ENCODE data around the gene SEMG1. TPM values are rescaled to one million over a fixed set of nuclear protein-coding genes. Genes with fewer than 3 reads are reported as not detected.

The SEMG1 gene
- total RNA-seq, 1 experiment from 2014 or later, result 2.0 TPM

DNA sequence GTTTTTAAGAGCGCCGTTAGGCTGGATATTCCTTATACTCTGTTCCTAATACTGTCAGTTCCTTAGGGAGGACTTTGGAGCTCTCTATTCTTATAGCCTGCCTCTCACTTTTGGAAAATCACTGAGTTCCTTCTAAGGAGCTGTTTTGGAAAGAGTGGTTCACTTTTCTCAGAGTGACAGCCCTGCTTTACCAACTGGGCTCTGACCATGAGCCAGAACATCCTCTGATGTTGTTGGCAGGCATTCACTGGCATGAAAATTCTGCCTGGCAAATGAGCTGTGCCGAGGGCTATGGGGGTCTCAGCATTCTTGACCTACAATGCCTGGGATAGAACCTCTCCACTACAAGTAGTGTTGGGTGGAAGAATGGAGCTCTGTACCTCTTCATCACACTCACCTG, 14.9 kb upstream of the SEMG1 start:
- H2BK12ac ChIP-seq (ENCODE audit: insufficient read length, low read depth, low read length), result no peak overlapping the region
- no peak overlapping the region for H4K5ac ChIP-seq (ENCODE audit: insufficient read length, low read depth, low read length)
- no peak overlapping the region for H4K91ac ChIP-seq (ENCODE audit: insufficient read length, low read depth, low read length)
- H3K4me1 Mint-ChIP-seq, result no peaks in the 10 kb centered on the region
- no peak overlapping the region for H3K4me3 Mint-ChIP-seq
- H3K79me2 ChIP-seq (ENCODE audit: insufficient read depth, low read length), result no peaks in the 10 kb centered on the region
- no peak overlapping the region for H3K56ac ChIP-seq (ENCODE audit: insufficient read length, low read depth, low read length)
- DNase-seq, result no peak
- H3K23ac ChIP-seq (ENCODE audit: insufficient read length, low read depth, low read length), result no peak overlapping the region
- no peaks in the 10 kb centered on the region for H3K23me2 ChIP-seq (ENCODE audit: insufficient read length, low read depth, low read length, poor library complexity, severe bottlenecking)
- no peak overlapping the region for H3K4ac ChIP-seq (ENCODE audit: low read depth, low read length)
- H2AK5ac ChIP-seq (ENCODE audit: insufficient read length, low read length), result no peak overlapping the region
- H2BK5ac ChIP-seq (ENCODE audit: insufficient read length, low read length), result no peak overlapping the region
- TF ChIP-seq, protein P1, sequence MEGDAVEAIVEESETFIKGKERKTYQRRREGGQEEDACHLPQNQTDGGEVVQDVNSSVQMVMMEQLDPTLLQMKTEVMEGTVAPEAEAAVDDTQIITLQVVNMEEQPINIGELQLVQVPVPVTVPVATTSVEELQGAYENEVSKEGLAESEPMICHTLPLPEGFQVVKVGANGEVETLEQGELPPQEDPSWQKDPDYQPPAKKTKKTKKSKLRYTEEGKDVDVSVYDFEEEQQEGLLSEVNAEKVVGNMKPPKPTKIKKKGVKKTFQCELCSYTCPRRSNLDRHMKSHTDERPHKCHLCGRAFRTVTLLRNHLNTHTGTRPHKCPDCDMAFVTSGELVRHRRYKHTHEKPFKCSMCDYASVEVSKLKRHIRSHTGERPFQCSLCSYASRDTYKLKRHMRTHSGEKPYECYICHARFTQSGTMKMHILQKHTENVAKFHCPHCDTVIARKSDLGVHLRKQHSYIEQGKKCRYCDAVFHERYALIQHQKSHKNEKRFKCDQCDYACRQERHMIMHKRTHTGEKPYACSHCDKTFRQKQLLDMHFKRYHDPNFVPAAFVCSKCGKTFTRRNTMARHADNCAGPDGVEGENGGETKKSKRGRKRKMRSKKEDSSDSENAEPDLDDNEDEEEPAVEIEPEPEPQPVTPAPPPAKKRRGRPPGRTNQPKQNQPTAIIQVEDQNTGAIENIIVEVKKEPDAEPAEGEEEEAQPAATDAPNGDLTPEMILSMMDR (conservative IDR thresholded peaks at IDR 0.05), result no peak
- no peak overlapping the region for H2AFZ ChIP-seq (ENCODE audit: low read length)
- no peak overlapping the region for H3K27ac ChIP-seq (ENCODE audit: insufficient read length, low read depth, low read length)
- WGBS (ENCODE audit: extremely low coverage, insufficient read length, low lambda C conversion rate), result no CpG with 5 or more reads among the region's 3 CpGs
- no peak overlapping the region for H3K14ac ChIP-seq (ENCODE audit: insufficient read depth, low read length)
- peaks cover 6% of the 10 kb centered on the region for H3K27me3 Mint-ChIP-seq (ENCODE audit: low read depth)
- no peak overlapping the region for H2BK15ac ChIP-seq (ENCODE audit: low read depth, low read length)
- H3K4me2 ChIP-seq (ENCODE audit: insufficient read depth, insufficient read length, low read length), result no peak overlapping the region
- no peak overlapping the region for H2BK120ac ChIP-seq (ENCODE audit: low read depth, low read length, poor library complexity, severe bottlenecking)
- no peak overlapping the region for H3K18ac ChIP-seq (ENCODE audit: insufficient read length, low read depth, low read length)
- H2BK20ac ChIP-seq (ENCODE audit: low read depth, low read length, poor library complexity, severe bottlenecking), result no peak overlapping the region
- no peak overlapping the region for H3K27ac Mint-ChIP-seq
- no peaks in the 10 kb centered on the region for H3K9me3 Mint-ChIP-seq
- no peak overlapping the region for H3T11ph ChIP-seq (ENCODE audit: low read length)
- H4K8ac ChIP-seq (replicated peaks; ENCODE audit: insufficient read length, low read depth, low read length), result no peak overlapping the region
- H3K9me3 ChIP-seq (ENCODE audit: control insufficient read depth, low read depth, low read length), result no peaks in the 10 kb centered on the region
- H3K27me3 ChIP-seq (ENCODE audit: insufficient read depth, low read length), result no peaks in the 10 kb centered on the region
- H3K79me1 ChIP-seq (ENCODE audit: insufficient read depth, low read depth, low read length, poor library complexity, severe bottlenecking), result no peaks in the 10 kb centered on the region
- no peak overlapping the region for H3K9ac ChIP-seq (ENCODE audit: extremely low read depth, insufficient read length, low read length)
- no peaks in the 10 kb centered on the region for H3K36me3 Mint-ChIP-seq (ENCODE audit: insufficient read depth in 1 of 3, low read depth in 3 of 3)
- H3K4me1 ChIP-seq (ENCODE audit: insufficient read depth, low read length), result no peaks in the 10 kb centered on the region
- H4K20me1 ChIP-seq (ENCODE audit: control insufficient read depth, insufficient read depth, insufficient read length), result no peaks in the 10 kb centered on the region

Measured in H9 (cell line).